HL-60 (cell line): ENCODE data around the gene CD164L2.

Experiments used
- DNase-seq, 2 experiments: peaks; one replicate each; pipeline ENCODE4 v3.0.0-alpha.2; 2010 to 2020; ENCODE audit warnings: low read depth in 1 of 2, low spot score in 1 of 2
- H3K27ac ChIP-seq: fragments of 250-450 bp; sonication (Bioruptor Pico); replicated peaks from 2 replicates; pipeline ENCODE4 v1.5.1; 2020; ENCODE audit warnings: mild to moderate bottlenecking, moderate library complexity
- H3K27me3 ChIP-seq: fragments of 250-450 bp; sonication (Bioruptor Pico); 2 replicates; pipeline ENCODE4 v1.5.1; 2021; ENCODE audit warnings: mild to moderate bottlenecking, moderate library complexity; ENCODE audit not compliant: insufficient read depth, poor library complexity, severe bottlenecking
- H3K4me3 ChIP-seq: replicated peaks from 2 replicates; pipeline ENCODE4 v1.5.1; 2011; ENCODE audit warnings: mild to moderate bottlenecking, control low read depth, low read length; ENCODE audit not compliant: insufficient read depth
- CTCF ChIP-seq: IDR thresholded peaks from one replicate; pipeline ENCODE4 v1.5.1; 2011; ENCODE audit warnings: low read length, control low read depth, inconsistent platforms; ENCODE audit not compliant: insufficient read depth
- GABPA ChIP-seq: IDR thresholded peaks from 2 replicates; pipeline ENCODE4 v1.6.1; 2012; ENCODE audit warnings: low read depth
- POLR2AphosphoS5 ChIP-seq: IDR thresholded peaks from 2 replicates; pipeline ENCODE4 v1.6.1; 2012; ENCODE audit warnings: low read depth
- REST ChIP-seq: IDR thresholded peaks from 2 replicates; pipeline ENCODE4 v1.6.1; 2012; ENCODE audit warnings: low read depth; ENCODE audit not compliant: insufficient replicate concordance
- SPI1 ChIP-seq: IDR thresholded peaks from 2 replicates; pipeline ENCODE4 v1.6.1; 2012; ENCODE audit warnings: low read depth, mild to moderate bottlenecking, borderline replicate concordance

Gene CD164L2

GRCh38 chr1:27358038-27358927 is 24.9 kb downstream of the CD164L2 start:
- TF ChIP-seq GABPA (no peak), REST (no peak), CTCF (no peak), SPI1 (no peak), POLR2AphosphoS5 (no peak)
- DNase-seq: no peak
- Histone ChIP-seq H3K27me3 (peaks cover 6% of the 10 kb centered on the region), H3K4me3 (no peak overlapping the region), H3K27ac (no peak overlapping the region)

- Histone ChIP-seq H3K27me3 (peaks cover 6% of the 10 kb centered on the region), H3K27ac (peak overlapping the region; percentile 40), H3K4me3 (peak overlapping the region; percentile 28; the same call in 1 of the 2 replicates)
- TF ChIP-seq REST (no peak), CTCF (peak; percentile 91)
- peak; percentile 65 to 84 for DNase-seq
Measured at GRCh38 chr1:27357281-27358037, 25.7 kb downstream of the CD164L2 start.

- Histone ChIP-seq H3K4me3 (no peak overlapping the region), H3K27me3 (peaks cover 6% of the 10 kb centered on the region), H3K27ac (peak overlapping the region; percentile 40)
- TF ChIP-seq GABPA (no peak), SPI1 (no peak), POLR2AphosphoS5 (no peak), REST (no peak), CTCF (no peak)
- DNase-seq: no peak
Measured at GRCh38 chr1:27356619-27357280, 26.4 kb downstream of the CD164L2 start.
